ENCODE measurements around the gene PPP3CA. TPM values are rescaled to one million over a fixed set of nuclear protein-coding genes. Genes with fewer than 3 reads are reported as not detected.
"Not testable (repeated sequence)": the region's sequence is repeated elsewhere in the genome, so short reads cannot be mapped to it uniquely, and the experiment has no call there.

Gene PPP3CA
- total RNA-seq, 6 experiments from 2014 or later: 12.1 to 14.5 (median 13.1) TPM

DNA sequence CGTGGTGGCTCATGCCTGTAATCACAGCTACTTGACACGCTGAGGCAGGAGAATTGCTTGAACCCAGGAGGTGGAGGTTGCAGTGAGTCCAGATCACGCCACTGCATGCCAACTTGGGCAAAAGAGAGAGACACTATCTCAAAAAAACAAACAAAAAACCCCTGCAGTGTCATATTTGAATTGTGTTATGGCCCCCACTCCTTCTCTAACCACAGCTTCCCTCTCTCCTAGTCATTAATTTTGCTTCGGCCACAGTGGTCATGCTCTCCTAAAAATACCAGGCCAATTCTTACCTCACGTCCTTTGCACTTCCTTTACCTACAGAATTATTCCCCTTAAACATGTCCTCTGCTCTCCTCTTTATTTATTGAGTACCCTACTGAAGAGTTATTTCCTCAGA lies 206.1 kb downstream of the PPP3CA start:
- no peak for TF ChIP-seq CTCF (IDR thresholded peaks at IDR 0.05)
- no peak for TF ChIP-seq POLR2A (IDR thresholded peaks at IDR 0.05)
- no peak for ATAC-seq
- Histone ChIP-seq H3K27ac (no peak overlapping the region), H3K9me3 (no peaks in the 10 kb centered on the region), H3K27me3 (no peaks in the 10 kb centered on the region), H3K4me3 (no peak overlapping the region), H3K4me1 (no peaks in the 10 kb centered on the region), H3K36me3 (no peaks in the 10 kb centered on the region)
- DNase-seq: no peak
- intact Hi-C loops (cut with DNase I): no loop called here
- whole genome bisulfite sequencing (ENCODE audit: insufficient coverage, low coverage, low lambda C conversion rate, missing lambda C conversion rate): 81% methylated on average over 4 of the region's 5 CpGs

GRCh38 chr4:101140228-101140627 lies 207.1 kb downstream of the PPP3CA start:
- Histone ChIP-seq H3K4me1 (peaks cover 0 to 9% (median 0%) of the 10 kb centered on the region in 4 donors), H3K27ac (no peak overlapping the region), H3K4me3 (no peak overlapping the region), H3K36me3 (no peaks in the 10 kb centered on the region), H3K27me3 (no peaks in the 10 kb centered on the region), H3K9me3 (no peaks in the 10 kb centered on the region)
- ATAC-seq: no peak
- DNase-seq: no peak
- intact Hi-C loops (cut with DNase I): no loop called here
- TF ChIP-seq CTCF (IDR thresholded peaks at IDR 0.05) (no peak), POLR2A (IDR thresholded peaks at IDR 0.05) (no peak)

- WGBS (ENCODE audit: insufficient coverage, low coverage, low lambda C conversion rate, missing lambda C conversion rate): 62% methylated on average over 8 of the region's 8 CpGs
- no peak overlapping the region for H3K27ac ChIP-seq
- no peaks in the 10 kb centered on the region for H3K27me3 ChIP-seq
- intact Hi-C loops (cut with DNase I): no loop called here
- no peaks in the 10 kb centered on the region for H3K36me3 ChIP-seq
- ATAC-seq (peak; percentile 36 to 89 (median 70)), DNase-seq (peak in 1 of 3 donors; percentile 26)
- no peaks in the 10 kb centered on the region for H3K9me3 ChIP-seq
- no peak for TF ChIP-seq CTCF (IDR thresholded peaks at IDR 0.05)
- no peak for TF ChIP-seq POLR2A (IDR thresholded peaks at IDR 0.05)
- H3K4me1 ChIP-seq: peaks cover 0 to 9% (median 0%) of the 10 kb centered on the region in 4 donors
- H3K4me3 ChIP-seq: peak overlapping the region in 1 of 3 donors; percentile 0
Observed at GRCh38 chr4:101136373-101137370, 210.7 kb downstream of the PPP3CA start.

- no peaks in the 10 kb centered on the region for H3K27me3 ChIP-seq
- ATAC-seq: peak in 2 of 4 donors; percentile 56 to 62
- peak overlapping the region in 2 of 3 donors; percentile 0 to 9 for H3K4me3 ChIP-seq
- no peaks in the 10 kb centered on the region for H3K9me3 ChIP-seq
- peaks cover 0 to 9% (median 0%) of the 10 kb centered on the region in 4 donors for H3K4me1 ChIP-seq
- H3K36me3 ChIP-seq: no peaks in the 10 kb centered on the region
- TF ChIP-seq POLR2A (IDR thresholded peaks at IDR 0.05) (no peak), CTCF (IDR thresholded peaks at IDR 0.05) (no peak)
- 46% methylated on average over 3 of the region's 3 CpGs for WGBS (ENCODE audit: insufficient coverage, low coverage, low lambda C conversion rate, missing lambda C conversion rate)
- DNase-seq: no peak
- H3K27ac ChIP-seq: no peak overlapping the region
- intact Hi-C loops (cut with DNase I): no loop called here
Observed at GRCh38 chr4:101135371-101136010, 211.8 kb downstream of the PPP3CA start.

DNA sequence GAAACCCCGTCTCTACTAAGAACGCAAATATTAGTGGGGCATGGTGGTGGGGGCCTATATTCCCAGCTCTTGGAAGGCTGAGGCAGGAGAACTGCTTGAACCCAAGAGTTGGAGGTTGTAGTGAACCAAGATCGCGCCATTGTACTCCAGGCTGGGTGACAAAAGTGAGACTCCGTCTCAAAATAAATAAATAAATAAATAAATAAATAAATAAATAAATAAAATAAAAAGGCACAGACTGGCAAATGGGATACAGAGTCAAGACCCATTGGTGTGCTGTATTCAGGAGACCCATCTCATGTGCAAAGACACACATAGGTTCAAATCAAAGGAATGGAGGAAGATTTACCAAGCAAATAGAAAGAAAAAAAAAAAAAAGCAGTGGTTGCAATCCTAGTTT lies 216.3 kb downstream of the PPP3CA start:
- H3K9me3 ChIP-seq; H3K4me3 ChIP-seq; DNase-seq; H3K36me3 ChIP-seq; intact Hi-C loops (cut with DNase I); H3K4me1 ChIP-seq; H3K27me3 ChIP-seq; ATAC-seq; H3K27ac ChIP-seq: not testable (repeated sequence)
- 92% methylated on average over 5 of the region's 5 CpGs for WGBS (ENCODE audit: insufficient coverage, low coverage, low lambda C conversion rate, missing lambda C conversion rate)

GRCh38 chr4:101128898-101129297 lies 218.4 kb downstream of the PPP3CA start:
- H3K36me3 ChIP-seq; H3K4me1 ChIP-seq; ATAC-seq; intact Hi-C loops (cut with DNase I); DNase-seq; H3K27me3 ChIP-seq; H3K27ac ChIP-seq; H3K9me3 ChIP-seq; H3K4me3 ChIP-seq: not testable (repeated sequence)
- WGBS (ENCODE audit: insufficient coverage, low coverage, low lambda C conversion rate, missing lambda C conversion rate): 67% methylated on average over 1 of the region's 1 CpG

All from right lobe of liver (tissue), 6 donors.